HG03159 (cell line): Measurements from ENCODE around the gene ARMC2.
"Not testable (repeated sequence)": the region's sequence is repeated elsewhere in the genome, so short reads cannot be mapped to it uniquely, and the experiment has no call there.

ENCODE experiments used
- ATAC-seq: cut with Tn5 transposase; IDR thresholded peaks from one replicate; pipeline ENCODE4 v1.9.1; 2021; ENCODE audit warnings: mild to moderate bottlenecking, moderate library complexity; ENCODE audit not compliant: unreplicated experiment

The ARMC2 gene

DNA sequence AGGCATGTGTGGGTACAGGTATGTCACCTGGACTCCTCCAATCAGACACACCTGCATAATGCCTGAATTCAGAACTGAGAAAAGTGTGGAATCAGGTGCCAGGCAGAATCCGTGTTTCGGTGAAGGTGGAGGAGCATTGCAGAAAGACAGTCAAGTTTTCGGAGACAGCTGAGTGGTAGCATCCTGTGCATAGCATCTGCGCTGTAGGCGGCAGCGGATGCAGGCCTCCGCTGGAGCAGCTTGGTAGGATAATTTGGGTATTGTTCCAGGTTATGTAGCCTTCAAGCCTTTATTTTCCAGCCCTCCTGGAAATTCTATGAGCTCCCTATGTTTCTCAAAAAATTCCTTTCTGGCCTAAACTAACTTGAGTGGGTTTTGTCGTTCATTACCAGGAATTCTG is 15.5 kb upstream of the ARMC2 start:
- no peak for ATAC-seq

DNA sequence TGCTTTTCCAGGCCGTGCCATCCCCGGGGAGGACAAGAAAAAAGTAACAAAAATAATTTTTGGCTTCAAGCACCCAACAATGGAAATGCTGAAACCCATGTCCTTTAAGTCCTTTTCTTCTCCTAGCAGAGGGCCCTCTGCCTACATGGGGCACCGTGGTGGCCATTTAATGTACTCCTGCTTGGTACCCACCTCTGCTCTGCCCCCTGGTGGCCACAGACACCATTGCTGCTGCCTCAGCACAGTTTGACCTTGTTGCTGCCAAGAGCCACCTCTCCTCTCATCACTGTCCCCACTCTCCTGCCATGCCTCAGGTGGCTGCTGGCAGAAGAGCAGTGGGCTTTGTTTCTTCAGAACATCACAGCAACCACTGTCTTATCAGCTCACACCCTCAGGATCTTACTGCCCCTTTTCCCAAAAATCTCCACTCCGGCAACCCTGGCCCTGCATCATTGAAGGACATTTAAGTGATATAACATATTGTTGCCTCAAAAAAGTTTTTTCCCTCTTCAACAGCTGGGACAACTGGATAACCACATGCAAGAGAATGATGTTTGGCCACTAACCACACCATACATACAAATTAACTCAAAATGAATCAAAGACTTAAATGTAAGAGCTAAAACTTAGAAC is 12.9 kb upstream of the ARMC2 start:
- ATAC-seq = peak; percentile 85

GRCh38 chr6:108836061-108836460 is 12.2 kb upstream of the ARMC2 start:
- ATAC-seq = no peak

DNA sequence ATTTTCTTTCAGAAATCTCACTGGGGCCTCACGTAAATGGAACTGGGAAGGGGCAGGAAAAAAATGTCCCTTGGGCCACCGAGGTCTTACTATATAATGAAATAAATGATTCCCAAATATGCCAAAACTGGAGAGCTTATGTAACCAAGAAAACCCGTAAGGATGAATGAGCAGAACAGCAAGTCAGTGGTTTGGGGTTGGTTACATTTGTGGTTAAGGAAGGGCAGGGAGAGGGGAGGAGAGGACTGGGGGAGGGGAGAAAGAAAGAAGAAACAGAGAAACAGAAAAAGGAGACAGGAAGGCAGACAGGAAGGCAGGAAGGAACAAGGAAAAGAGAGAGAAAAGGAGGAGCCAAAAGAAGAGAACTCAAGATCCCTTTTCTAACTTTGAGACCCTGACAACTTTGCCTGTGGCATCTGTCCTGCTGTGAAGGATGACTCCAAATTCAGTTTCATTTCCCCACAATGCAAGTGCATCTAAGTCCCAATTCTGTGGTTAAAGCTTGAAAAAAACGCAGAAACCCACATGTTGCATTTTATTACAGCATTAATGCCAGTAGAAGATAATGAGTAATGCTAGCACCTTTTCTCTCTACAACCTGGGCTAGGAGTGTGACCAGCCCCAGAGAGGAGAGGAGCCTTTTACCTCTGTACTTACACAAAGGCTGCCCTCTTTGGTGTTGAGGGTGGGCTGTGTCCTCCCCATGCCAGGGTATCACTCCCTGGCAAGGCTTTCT is 10.8 kb upstream of the ARMC2 start:
- no peak for ATAC-seq

DNA sequence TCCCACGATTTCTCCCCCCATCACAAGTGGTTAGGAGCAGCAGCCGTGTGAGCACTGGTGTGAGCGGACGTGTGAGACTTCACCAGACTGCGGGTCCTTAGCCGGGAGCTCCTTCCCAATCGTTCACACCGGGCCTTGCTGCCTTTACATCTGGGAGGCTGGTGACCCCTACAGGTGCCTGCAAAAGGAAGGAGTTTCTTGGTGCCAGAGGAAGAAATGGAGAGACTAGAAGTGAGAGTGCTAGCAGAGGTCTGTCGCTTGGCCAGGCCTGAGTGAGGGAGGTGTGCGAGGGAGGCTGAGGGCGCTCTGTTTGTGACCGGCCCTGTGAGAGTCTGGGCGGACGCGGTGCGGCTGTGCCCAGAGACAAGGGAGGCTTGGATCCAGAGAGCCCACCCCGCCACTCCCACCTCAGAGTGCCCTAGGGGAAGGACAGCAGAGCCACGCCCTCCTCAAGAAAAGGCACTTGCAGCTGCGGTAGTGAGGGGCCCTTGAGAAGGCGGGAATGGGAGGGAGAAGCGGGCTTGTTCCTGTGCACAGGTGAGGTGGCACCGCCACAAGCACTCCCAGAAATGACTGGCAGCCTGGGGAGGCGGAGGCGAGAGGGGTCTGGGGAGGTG is 10.0 kb upstream of the ARMC2 start:
- no peak for ATAC-seq

DNA sequence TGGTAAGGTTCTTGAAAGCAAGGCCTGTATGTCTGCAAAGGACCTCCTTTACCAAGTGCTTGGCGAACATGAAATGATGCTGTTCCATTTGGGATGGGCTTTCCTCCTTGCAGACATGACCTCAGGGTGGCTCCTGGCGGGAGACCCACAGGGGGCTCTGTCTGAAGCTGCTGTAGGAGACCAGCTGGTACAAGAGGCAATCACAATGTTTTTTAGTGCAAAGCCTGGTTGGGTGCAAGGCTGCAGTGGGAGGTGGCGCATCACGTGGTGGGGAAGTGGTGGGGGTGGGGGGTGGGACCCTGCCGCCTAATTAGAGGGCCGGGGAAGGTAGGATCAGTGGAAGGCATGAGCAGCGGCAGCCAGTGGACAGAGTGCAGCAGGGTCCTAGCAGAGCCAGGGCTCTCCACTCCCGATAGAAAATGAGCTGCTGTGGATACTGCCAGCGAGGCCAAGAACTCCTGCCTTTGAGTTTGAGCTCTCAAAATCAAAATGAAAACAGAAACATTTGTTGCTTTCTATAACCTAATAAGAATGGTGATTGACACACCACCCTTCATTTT is 9.1 kb upstream of the ARMC2 start:
- ATAC-seq = no peak

DNA sequence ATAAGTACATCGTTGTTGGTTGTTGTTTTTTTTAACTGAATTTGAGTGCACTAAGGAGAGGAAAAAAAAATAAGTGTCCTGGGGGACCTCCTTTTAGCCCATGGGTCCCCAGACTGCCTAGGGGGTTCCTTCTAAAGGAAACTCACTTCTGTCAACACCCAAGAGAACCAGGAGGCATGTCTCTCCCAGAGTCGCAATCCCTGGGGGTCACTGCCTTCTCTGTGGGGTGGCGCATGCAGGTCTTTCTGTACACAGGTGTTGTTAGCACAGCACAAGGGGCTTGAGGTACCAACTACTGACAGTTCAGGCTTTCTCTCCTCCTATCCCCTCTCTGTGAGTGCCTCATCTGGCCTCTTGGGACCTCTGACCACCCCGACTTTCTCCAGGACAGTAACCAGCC is 7.3 kb upstream of the ARMC2 start:
- no peak for ATAC-seq

DNA sequence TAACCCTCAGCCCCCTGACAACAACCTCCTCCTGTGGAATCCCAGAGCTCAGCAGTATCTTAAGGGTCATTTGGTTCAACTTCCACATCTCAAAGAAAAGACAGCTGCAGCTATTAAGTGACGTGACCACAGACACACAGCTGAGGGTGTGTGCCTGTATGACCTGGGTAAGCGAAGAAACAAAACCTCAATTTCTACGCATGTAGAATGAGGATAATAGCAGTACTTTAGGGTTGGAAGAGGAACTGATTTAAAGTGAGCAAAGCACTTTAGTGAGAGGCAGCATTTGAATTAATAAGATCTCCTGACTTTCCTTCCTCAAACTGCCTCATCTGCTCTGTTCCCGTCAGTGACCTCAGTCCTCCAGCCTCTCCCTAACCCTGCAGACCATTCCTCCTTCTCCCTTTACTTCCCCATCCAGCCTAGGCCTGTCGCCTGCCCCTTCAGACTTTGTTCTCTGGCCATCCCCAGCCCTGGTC is 6.8 kb upstream of the ARMC2 start:
- ATAC-seq = no peak

- ATAC-seq = no peak
Observed at GRCh38 chr6:108844135-108844534, 4.1 kb upstream of the ARMC2 start.

GRCh38 chr6:108845145-108845544 is 3.1 kb upstream of the ARMC2 start:
- no peak for ATAC-seq

DNA sequence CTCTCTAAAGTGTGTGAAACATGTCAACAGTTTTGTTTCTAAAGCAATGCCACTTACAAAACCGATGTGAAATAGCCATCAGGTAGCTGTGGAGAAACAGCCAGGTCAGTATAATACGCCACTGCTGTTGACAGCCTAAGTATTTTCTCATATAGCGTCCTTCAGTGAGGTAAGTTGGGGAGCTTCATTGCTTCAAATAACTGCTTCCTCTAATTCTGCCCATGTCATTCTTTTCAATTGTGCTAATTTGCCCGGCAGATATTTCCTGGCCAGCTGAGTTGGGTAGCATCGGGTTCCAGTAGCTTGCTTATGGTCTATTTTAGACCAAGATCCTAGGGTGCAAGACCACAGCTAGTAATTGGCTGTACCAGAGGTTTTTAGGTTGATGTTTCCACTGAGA is 2.1 kb upstream of the ARMC2 start:
- ATAC-seq = no peak

- ATAC-seq = no peak
Observed at GRCh38 chr6:108846628-108847027, 1.6 kb upstream of the ARMC2 start.

DNA sequence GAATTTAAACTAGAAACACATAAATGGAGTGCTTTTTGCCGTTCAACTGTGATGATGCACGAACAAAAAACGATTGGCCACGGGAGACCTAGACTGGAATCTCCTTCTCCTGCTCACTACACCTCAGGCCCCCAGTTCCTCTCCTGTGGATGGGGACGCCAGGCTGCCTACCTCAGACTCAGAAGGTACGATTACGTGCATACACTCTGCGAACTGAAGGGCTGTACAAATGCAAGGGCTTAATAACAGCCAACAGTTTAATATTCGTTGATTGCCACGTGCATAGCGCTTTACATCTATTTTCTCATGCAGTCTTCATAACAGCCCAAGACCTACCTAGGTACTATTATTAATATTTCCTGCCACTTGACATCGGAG is 495 bp upstream of the ARMC2 start:
- ATAC-seq = no peak

DNA sequence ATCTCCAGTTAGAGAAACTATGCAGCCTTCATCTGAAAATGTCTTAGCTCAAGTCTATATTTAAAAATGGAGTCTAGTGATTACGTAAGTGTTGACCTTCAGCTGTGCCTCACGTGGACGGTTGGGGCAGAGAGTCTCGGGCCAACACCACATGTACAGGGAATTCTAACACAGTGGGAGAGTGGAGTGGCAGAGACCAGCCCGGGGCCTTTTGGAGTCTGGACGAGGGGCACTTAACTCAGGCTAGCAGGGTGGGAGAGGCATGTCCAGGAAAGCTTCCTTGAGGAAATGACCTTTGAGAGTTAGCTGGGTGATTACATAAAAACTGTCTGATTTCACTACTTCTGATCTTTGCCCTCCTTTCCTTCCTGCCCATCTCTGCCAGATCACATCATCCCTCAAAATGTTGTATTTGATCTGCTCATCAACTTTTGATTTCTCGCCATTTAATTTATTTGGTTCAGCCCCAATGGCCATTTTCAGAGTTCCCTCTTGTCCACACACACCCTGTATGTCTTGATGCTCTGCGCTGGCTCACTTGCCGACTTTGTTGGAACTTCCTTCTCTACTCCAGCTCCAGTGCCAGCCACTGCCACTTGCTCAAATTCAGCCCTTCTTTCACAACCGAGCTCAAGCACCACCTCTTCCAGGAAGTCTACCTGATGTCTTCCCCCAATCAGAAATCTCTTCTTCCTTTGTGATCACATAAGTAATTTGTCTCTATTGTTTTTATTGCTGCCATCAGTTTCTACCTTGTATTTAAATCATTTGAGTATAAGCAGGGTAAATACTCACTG is 2.6 kb downstream of the ARMC2 start:
- no peak for ATAC-seq

DNA sequence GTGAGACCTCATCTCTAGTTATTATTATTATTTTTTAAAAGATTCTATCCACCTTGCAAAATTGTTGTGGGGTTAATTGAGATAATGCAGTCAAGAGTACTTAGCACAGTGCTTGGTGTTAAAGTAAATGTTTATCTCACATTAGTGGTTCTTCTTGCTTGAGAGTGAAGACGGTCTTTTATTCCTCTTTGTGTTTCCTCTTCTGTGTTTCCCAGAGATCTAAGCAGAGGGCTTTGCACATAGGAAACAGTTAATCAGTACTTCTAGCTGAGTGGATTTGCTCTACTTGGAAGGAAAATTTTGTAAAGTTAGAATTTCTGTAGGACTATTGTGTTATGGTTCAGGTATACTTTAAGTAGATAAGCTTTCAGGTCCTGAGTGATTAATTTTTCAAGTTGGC is 3.5 kb downstream of the ARMC2 start:
- ATAC-seq = no peak

DNA sequence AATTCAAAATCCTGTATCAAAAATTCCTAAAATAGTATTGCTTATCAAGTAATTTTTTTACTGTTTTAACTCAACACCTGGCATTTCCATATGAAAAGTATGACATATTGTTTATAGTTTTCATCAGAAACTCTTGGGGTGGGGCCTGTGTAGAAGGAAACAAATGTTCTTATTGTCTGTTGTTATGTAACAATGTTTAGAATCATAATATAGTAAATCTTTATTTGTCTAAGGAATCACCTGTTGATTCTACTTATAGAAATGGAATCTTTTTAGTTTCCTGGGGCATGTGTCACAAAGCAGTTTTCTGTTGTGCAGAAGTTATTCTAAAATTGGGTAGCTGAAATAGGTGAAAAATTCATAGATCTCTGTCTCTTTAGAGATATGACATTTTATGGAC is 4.9 kb downstream of the ARMC2 start:
- no peak for ATAC-seq

DNA sequence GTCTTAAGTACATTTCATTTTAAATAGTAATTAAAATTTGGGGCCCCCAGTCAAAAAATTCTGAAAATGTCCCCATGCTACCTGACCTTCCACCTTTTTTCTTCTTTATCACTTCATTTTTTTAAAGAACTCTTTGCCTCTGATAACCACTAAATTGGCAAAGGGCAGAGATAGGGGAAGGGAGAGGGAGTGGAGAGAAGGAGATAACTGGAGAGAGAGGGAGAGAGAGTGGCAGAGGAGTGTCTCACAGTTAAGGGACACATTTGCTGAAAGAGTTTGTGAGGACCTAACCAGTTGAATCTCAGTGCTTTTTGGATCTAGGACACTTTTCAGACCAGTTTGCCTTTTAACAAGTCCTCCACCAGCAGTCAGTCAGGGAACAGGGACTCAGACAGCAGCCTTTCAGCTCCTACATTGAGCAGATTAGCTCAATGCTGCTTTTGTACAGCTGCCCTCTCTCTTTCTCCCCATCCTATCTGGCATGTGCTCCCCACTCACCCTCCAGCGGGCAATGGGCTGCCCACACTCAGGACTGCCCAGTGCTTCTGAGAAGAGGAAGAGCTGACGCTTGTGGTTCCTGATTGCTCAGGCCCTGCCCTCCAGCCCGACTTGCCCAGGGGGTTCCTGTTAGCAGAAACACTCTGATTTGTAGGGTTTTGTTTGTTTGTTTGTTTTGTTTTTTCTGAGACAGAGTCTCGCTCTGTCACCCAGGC is 14.4 kb downstream of the ARMC2 start:
- ATAC-seq = no peak

DNA sequence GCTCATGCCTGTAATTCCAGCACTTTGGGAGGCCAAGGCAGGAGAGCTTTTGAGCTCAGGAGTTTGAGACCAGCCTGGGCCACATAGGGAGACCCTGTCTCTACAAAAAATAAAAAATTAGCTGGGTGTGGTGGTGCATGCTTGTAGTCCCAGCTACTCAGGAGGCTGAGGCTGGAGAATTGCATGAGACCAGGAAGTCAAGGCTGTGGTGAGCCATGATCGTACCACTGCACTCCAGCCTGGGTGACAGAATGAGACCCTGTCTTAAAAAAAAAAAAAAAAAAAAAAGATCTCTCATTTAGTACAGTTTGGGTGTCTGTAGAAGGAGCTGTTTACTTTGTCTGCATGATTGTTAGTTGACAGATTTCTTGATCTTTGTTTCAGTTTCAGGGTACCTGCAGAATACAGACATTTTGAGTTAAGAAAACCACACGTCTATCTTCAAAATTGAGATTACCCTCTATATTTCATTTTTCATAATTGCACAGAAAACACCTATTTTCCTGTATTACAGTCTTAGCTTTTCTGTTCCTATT is 17.6 kb downstream of the ARMC2 start:
- not testable (repeated sequence) for ATAC-seq

DNA sequence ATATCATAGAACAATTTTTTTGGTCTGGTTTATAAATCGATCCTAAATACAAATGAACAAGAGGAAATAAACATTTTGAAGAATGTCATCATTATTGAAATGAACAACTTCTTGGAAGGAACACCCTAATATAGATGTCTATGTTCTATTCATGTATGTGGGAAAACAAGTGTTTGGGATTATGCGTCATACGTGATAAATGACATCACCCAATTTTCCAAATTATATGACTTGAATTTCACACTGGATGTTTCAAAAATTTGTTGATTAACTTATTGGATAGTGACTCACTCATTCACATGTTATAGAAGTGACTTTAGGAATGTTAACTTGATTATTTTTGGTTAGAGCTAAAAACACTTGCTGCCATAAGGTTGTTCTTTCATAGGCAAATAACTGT is 18.6 kb downstream of the ARMC2 start:
- ATAC-seq = no peak

DNA sequence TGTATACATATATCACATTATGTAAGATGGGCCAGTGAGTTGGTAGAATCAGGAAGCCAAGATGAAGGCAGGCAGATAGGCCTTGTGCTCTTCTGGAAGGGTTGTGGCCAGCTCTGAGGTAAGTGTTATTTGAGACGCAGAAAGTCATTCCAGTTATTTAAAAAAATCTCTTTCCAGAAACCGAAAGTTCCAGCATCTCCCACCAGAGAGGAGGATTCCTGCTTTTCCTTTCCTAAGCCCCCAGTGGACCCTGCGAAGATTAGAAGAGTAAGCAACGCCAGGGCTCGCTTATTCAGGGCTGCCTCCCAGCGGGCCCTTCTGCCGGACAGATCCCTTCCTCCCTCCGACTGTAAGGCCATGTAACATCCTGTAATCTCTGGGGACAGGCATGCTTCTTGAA is 20.4 kb downstream of the ARMC2 start:
- no peak for ATAC-seq
